H9 (cell line): ENCODE results near the gene ZNF467. TPM values are rescaled to one million over a fixed set of nuclear protein-coding genes. Genes with fewer than 3 reads are reported as not detected.

ENCODE experiments used
- DNase-seq: peaks from one replicate; pipeline ENCODE4 v3.0.0-alpha.2; 2017
- H2AFZ ChIP-seq: one replicate; pipeline ENCODE4 v1.6.1; 2013; ENCODE audit warnings: mild to moderate bottlenecking, low read length, control low read depth, moderate library complexity
- H2AK5ac ChIP-seq: 2 replicates; pipeline ENCODE4 v1.6.1; 2013; ENCODE audit warnings: low read length, control low read depth, mixed read lengths; ENCODE audit not compliant: insufficient read length
- H2BK120ac ChIP-seq: one replicate; pipeline ENCODE4 v1.6.1; 2013; ENCODE audit warnings: low read depth, mild to moderate bottlenecking, low read length, control low read depth, inconsistent platforms; ENCODE audit not compliant: poor library complexity, severe bottlenecking
- H2BK12ac ChIP-seq: 2 replicates; pipeline ENCODE4 v1.6.1; 2013; ENCODE audit warnings: low read length, control low read depth, mixed read lengths, low read depth; ENCODE audit not compliant: insufficient read length
- H2BK15ac ChIP-seq: 2 replicates; pipeline ENCODE4 v1.6.1; 2013; ENCODE audit warnings: low read depth, low read length, control low read depth
- H2BK20ac ChIP-seq: one replicate; pipeline ENCODE4 v1.6.1; 2013; ENCODE audit warnings: low read depth, mild to moderate bottlenecking, low read length, control low read depth, inconsistent platforms; ENCODE audit not compliant: poor library complexity, severe bottlenecking
- H2BK5ac ChIP-seq: 2 replicates; pipeline ENCODE4 v1.6.1; 2013; ENCODE audit warnings: low read length, control low read depth, mixed read lengths; ENCODE audit not compliant: insufficient read length
- H3K14ac ChIP-seq: 2 replicates; pipeline ENCODE4 v1.6.1; 2013; ENCODE audit warnings: low read length, control low read depth; ENCODE audit not compliant: insufficient read depth
- H3K18ac ChIP-seq: 2 replicates; pipeline ENCODE4 v1.6.1; 2013; ENCODE audit warnings: low read depth, mild to moderate bottlenecking, mixed read lengths, low read length, control low read depth; ENCODE audit not compliant: insufficient read length
- H3K23ac ChIP-seq: 2 replicates; pipeline ENCODE4 v1.6.1; 2013; ENCODE audit warnings: low read length, control low read depth, mixed read lengths, low read depth; ENCODE audit not compliant: insufficient read length
- H3K23me2 ChIP-seq: 2 replicates; pipeline ENCODE4 v1.6.1; 2013; ENCODE audit warnings: low read depth, mild to moderate bottlenecking, mixed read lengths, low read length, control low read depth; ENCODE audit not compliant: insufficient read length, poor library complexity, severe bottlenecking
- H3K27ac ChIP-seq: 2 replicates; pipeline ENCODE4 v1.5.1; 2013; ENCODE audit warnings: low read length, control low read depth, mixed read lengths, low read depth; ENCODE audit not compliant: insufficient read length
- H3K27me3 ChIP-seq: 2 replicates; pipeline ENCODE4 v1.6.1; 2013; ENCODE audit warnings: low read length, control low read depth, inconsistent platforms; ENCODE audit not compliant: insufficient read depth
- H3K4ac ChIP-seq: 2 replicates; pipeline ENCODE4 v1.6.1; 2013; ENCODE audit warnings: low read depth, mild to moderate bottlenecking, control low read depth, inconsistent platforms, low read length, moderate library complexity
- H3K4me1 ChIP-seq: 2 replicates; pipeline ENCODE4 v1.6.1; 2013; ENCODE audit warnings: low read length, control low read depth, inconsistent platforms; ENCODE audit not compliant: insufficient read depth
- H3K4me2 ChIP-seq: 2 replicates; pipeline ENCODE4 v1.6.1; 2013; ENCODE audit warnings: low read length, control low read depth, mixed read lengths; ENCODE audit not compliant: insufficient read length, insufficient read depth
- H3K56ac ChIP-seq: 2 replicates; pipeline ENCODE4 v1.6.1; 2013; ENCODE audit warnings: low read depth, mild to moderate bottlenecking, mixed read lengths, low read length, control low read depth; ENCODE audit not compliant: insufficient read length
- H3K79me1 ChIP-seq: 2 replicates; pipeline ENCODE4 v1.6.1; 2013; ENCODE audit warnings: low read depth, mild to moderate bottlenecking, moderate library complexity, low read length, control low read depth, inconsistent platforms; ENCODE audit not compliant: insufficient read depth, poor library complexity, severe bottlenecking
- H3K79me2 ChIP-seq: 2 replicates; pipeline ENCODE4 v1.6.1; 2013; ENCODE audit warnings: low read length, control low read depth, inconsistent platforms; ENCODE audit not compliant: insufficient read depth
- H3K9ac ChIP-seq: 2 replicates; pipeline ENCODE4 v1.6.1; 2013; ENCODE audit warnings: low read length, control low read depth, mixed read lengths; ENCODE audit not compliant: insufficient read length; ENCODE audit errors: extremely low read depth
- H3K9me3 ChIP-seq: one replicate; pipeline ENCODE4 v1.6.1; 2013; ENCODE audit warnings: low read depth, low read length, inconsistent platforms; ENCODE audit not compliant: control insufficient read depth
- H3T11ph ChIP-seq: one replicate; pipeline ENCODE4 v1.6.1; 2013; ENCODE audit warnings: mild to moderate bottlenecking, low read length, control low read depth, inconsistent platforms
- H4K20me1 ChIP-seq: one replicate; pipeline ENCODE4 v1.6.1; 2013; ENCODE audit not compliant: control insufficient read depth, insufficient read length, insufficient read depth
- H4K5ac ChIP-seq: 2 replicates; pipeline ENCODE4 v1.6.1; 2013; ENCODE audit warnings: low read depth, mild to moderate bottlenecking, mixed read lengths, low read length, control low read depth; ENCODE audit not compliant: insufficient read length
- H4K8ac ChIP-seq: replicated peaks from 2 replicates; pipeline ENCODE4 v1.6.1; 2013; ENCODE audit warnings: low read length, control low read depth, mixed read lengths, low read depth; ENCODE audit not compliant: insufficient read length
- H4K91ac ChIP-seq: 2 replicates; pipeline ENCODE4 v1.6.1; 2013; ENCODE audit warnings: low read depth, mild to moderate bottlenecking, moderate library complexity, mixed read lengths, low read length, control low read depth; ENCODE audit not compliant: insufficient read length
- H3K27ac Mint-ChIP-seq, 3 experiments: 2 replicates in 2 of 3; 3 replicates in 1 of 3; pipeline ENCODE4 v1.8.0; 2020 to 2021; ENCODE audit warnings: mixed read lengths in 3 of 3, mild to moderate bottlenecking in 1 of 3, moderate library complexity in 1 of 3
- H3K27me3 Mint-ChIP-seq: 2 replicates; pipeline ENCODE4 v1.8.0; 2021; ENCODE audit warnings: low read depth, mild to moderate bottlenecking, moderate library complexity, mixed read lengths
- H3K36me3 Mint-ChIP-seq, 3 experiments: 2 replicates in 2 of 3; 3 replicates in 1 of 3; pipeline ENCODE4 v1.8.0; 2020 to 2021; ENCODE audit warnings: low read depth in 3 of 3, mixed read lengths in 3 of 3; ENCODE audit not compliant: insufficient read depth in 1 of 3
- H3K4me1 Mint-ChIP-seq, 2 experiments: 2 replicates each; pipeline ENCODE4 v1.8.0; 2020; ENCODE audit warnings: mixed read lengths in 2 of 2
- H3K4me3 Mint-ChIP-seq, 2 experiments: 2 replicates in 1 of 2; 3 replicates in 1 of 2; pipeline ENCODE4 v1.8.0; 2020 to 2021; ENCODE audit warnings: mild to moderate bottlenecking in 2 of 2, mixed read lengths in 2 of 2, moderate library complexity in 1 of 2
- H3K9me3 Mint-ChIP-seq, 2 experiments: 2 replicates in 1 of 2; 3 replicates in 1 of 2; pipeline ENCODE4 v1.8.0; 2020; ENCODE audit warnings: mild to moderate bottlenecking in 2 of 2, mixed read lengths in 2 of 2, moderate library complexity in 1 of 2
- CTCF ChIP-seq: fragments of 200-600 bp; sonication (generic); conservative IDR thresholded peaks from 3 replicates; pipeline ENCODE4 v1.8.0; 2021; ENCODE audit warnings: antibody characterized with exemption, mild to moderate bottlenecking
- WGBS: extraction: QIAGEN DNeasy Blood & Tissue Kit; methylation state at CpG from one replicate; pipeline ENCODE4 v1.1.7; 2013; ENCODE audit warnings: missing lambda C conversion rate, low lambda C conversion rate, mixed read lengths; ENCODE audit not compliant: insufficient read length; ENCODE audit errors: extremely low coverage; 5-methylcytosine and 5-hydroxymethylcytosine counted together
- total RNA-seq: library from RNA; stranded (reverse); gene quantifications from 2 replicates; pipeline ENCODE4 v1.2.1, GENCODE V29; 2021

ZNF467 gene
- total RNA-seq, 1 experiment from 2014 or later, result 0.31 TPM

GRCh38 chr7:149780056-149780455 is 6.7 kb upstream of the ZNF467 start:
- TF ChIP-seq CTCF, result no peak
- H4K5ac ChIP-seq, result no peak overlapping the region
- no peak for DNase-seq

More at GRCh38 chr7:149780056-149780455, 6.7 kb upstream of the ZNF467 start:
- Mint-ChIP-seq H3K4me1 (peaks cover 2 to 26% of the 10 kb centered on the region in 2 experiments; a peak in 3 of 4 replicates), H3K27ac (no peak overlapping the region), H3K4me3 (no peak overlapping the region), H3K36me3 (no peaks in the 10 kb centered on the region), H3K9me3 (no peaks in the 10 kb centered on the region; a peak in 1 of 5 replicates), H3K27me3 (peaks cover 59% of the 10 kb centered on the region)
- Histone ChIP-seq H2BK5ac (no peak overlapping the region), H2BK15ac (no peak overlapping the region), H4K8ac (no peak overlapping the region), H3K14ac (no peak overlapping the region), H3K18ac (no peak overlapping the region), H4K20me1 (no peaks in the 10 kb centered on the region), H3K79me2 (no peaks in the 10 kb centered on the region), H3K4me1 (no peaks in the 10 kb centered on the region), H2BK20ac (no peak overlapping the region), H3K4me2 (no peak overlapping the region), H3K56ac (no peak overlapping the region), H2BK120ac (no peak overlapping the region), H2BK12ac (no peak overlapping the region), H3K27me3 (peaks cover 3% of the 10 kb centered on the region), H3T11ph (no peak overlapping the region), H2AK5ac (no peak overlapping the region), H3K23ac (no peak overlapping the region), H4K91ac (no peak overlapping the region), H2AFZ (no peak overlapping the region), H3K79me1 (no peaks in the 10 kb centered on the region), H3K4ac (no peak overlapping the region), H3K27ac (no peak overlapping the region), H3K9ac (no peak overlapping the region), H3K9me3 (no peaks in the 10 kb centered on the region), H3K23me2 (no peaks in the 10 kb centered on the region)
- WGBS, result no CpG with 5 or more reads among the region's 17 CpGs
